Measurements from ENCODE around the gene CHD5.

Gene CHD5

DNA sequence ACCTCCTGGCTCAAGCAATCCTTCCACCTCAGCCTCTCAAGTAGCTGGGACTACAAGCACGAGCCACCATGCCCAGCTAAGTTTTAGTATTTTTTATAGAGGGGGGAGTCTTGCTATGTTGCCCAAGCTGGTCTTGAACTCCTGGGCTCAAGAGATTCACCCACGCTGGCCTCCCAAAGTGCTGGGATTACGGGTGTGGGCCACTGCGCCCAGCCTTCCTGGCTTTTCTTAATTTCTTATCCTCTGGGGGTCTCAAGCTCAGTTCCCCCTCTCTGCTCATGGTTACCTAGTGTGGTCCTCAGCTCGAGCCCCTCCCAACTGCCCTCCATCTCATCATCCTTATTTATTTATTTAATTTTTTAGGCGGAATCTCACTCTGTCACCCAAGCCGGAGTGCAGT lies 22.1 kb upstream of the CHD5 start:
- DNase-seq (ENCODE audit: low read depth in 2 of 2) = no peak

DNA sequence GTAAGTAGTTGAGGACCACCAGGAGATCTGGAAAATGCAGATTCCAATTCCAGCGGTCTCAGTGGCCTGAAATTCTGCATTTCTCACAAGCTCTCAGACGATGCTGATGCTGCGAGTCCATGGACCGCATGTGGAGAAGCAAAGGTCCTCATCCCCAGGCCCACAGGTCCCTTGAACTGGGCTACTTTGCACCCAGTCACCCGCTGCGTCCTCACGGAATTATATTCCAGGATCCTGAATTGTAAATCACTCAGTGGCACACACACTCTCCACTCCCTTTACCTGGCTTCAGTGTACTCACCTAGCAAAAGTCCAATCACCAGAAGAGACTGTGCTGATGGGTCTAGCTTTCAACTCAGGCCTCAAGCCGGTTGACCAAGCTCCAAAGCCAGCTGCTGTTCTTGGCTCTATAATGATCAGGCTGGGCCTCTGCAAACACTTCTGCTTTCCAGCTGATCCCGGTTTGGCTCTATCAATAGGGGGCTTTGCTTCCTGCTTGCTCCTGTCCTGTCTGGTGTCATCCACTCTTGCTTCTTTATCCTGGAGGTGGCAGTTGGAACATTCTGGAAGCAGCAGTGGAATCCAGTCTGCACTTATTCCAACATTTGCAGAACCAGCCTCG lies 20.2 kb upstream of the CHD5 start:
- DNase-seq (ENCODE audit: low read depth in 2 of 2) = no peak

DNA sequence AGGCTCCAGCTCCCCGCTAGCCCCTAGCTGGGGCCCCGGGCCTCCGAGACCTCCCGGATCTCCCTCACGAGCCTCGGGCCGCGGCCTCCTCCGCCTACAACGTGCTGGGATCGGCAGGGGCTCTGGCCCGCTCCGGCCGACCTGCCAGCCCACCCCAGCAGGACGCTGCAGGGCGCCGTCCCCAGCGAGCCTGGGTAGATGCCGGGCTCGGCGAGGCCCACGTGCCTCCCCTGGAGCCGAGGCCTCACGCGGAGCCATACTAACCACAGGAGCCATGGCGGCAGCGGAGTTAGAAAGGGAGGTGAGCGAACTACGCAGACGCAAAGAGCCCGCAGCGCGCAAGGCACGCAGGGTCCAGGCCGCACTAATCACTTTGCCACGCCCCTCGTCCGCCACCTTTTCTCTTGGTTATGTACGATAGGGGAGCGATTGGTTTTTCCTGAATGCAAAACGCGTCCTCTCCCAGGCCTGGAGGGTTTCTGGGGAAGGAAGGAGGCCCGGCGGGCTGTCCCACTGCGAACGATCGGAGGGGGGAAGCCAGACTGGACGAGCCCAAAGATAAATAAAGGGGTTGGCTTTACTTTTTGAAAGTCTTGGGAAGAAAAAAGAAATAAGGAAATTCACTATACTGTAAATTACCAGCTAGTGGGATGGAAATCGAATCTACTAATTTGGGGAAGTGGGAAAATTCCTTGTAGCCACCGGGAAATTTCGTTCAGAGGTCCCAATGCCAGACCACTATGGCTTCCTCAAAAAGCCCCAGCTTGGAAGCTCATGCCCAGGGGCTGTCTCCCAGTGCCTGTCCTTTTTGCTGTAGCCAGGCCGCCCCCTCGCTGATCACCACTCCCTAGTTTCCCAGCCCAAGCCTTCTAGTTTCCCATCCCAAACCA lies 19.4 kb upstream of the CHD5 start, which contains the start of gene RPL22:
RPL22 (minus strand) TSS at position 298 of the 890 bp plus-strand sequence; CDS start at position 276, 22 bp downstream.
- DNase-seq (ENCODE audit: low read depth in 2 of 2) = peak; percentile 94 to 95

- no peak for DNase-seq (ENCODE audit: low read depth in 2 of 2)
These were observed 18.7 kb upstream of the CHD5 start for GRCh38 chr1:6198646-6199297.

GRCh38 chr1:6197746-6198427 lies 17.8 kb upstream of the CHD5 start:
- no peak for DNase-seq (ENCODE audit: low read depth in 2 of 2)

DNA sequence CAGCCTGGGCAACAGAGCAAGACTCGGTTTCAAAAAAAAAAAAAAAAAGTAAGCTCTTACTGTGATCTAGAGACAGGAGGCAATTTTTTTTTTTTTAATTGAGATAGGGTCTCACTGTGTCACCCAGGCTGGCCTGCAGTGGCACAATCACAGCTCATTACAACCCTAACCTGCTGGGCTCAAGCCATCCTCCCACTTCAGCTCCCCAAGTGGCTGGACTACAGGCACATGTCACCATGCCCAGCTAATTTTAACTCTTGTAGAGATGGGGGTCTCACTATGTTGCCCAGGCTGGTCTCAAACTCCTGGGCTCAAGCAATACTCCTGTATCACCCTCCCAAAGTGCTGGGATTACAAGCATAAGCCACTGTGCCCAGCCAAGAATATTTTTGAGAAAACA lies 11.8 kb upstream of the CHD5 start:
- no peak for DNase-seq (ENCODE audit: low read depth in 2 of 2)

DNA sequence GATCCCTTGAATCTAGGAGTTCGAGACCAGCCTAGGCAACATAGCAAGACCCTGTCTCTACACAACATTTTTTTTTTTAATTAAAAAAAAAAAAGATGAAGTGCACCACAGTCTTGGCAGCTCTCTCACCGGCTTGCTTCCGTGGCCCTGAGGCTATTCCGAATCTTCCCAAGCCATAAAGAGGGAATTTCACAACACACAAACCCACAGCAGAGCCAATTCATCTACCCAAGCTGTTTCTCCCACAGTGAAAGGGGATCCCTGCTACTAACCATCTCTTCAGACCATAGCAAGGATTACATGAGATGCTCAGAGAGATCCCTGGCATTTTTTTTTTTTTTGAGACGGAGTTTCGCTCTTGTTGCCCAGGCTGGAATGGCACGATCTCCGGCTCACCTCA lies 8.3 kb upstream of the CHD5 start:
- DNase-seq (ENCODE audit: low read depth in 2 of 2) = no peak

- no peak for DNase-seq (ENCODE audit: low read depth in 2 of 2)
These were observed 5.7 kb upstream of the CHD5 start for GRCh38 chr1:6185635-6186382.

GRCh38 chr1:6185151-6185550 lies 5.0 kb upstream of the CHD5 start:
- no peak for DNase-seq (ENCODE audit: low read depth in 2 of 2)

DNA sequence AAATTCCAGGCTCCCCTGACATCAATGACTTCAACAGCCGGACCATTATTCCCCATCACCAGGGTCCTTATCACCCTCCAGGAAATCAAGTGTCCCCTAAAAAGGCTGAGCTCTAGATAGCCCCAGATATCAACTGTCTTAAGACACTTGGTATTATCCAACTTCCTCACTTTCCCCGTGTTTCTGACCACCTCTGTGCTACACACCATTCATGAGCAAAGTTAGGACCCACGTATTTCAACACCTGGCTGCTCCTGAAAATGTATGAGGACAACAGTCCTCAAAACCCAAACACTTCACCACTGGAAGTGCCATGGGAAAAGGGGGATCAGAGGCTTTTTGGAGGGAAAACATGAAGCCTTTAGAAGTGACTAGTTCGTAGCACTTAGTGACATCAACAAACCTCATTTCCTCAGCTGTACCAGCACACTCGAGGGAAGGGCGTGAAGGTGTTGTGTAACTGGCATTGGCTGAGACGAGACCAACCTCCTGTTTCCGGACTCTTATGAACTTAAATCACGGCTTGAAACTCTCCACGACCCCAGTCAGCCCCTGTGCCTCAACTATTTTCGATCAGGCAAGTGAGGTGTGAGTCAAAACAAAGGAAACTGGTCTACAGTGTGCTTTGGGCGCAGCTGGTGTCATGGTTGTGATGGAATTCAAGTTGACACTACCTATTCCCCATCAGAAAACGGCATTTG lies 4.1 kb upstream of the CHD5 start:
- no peak for DNase-seq (ENCODE audit: low read depth in 2 of 2)

DNA sequence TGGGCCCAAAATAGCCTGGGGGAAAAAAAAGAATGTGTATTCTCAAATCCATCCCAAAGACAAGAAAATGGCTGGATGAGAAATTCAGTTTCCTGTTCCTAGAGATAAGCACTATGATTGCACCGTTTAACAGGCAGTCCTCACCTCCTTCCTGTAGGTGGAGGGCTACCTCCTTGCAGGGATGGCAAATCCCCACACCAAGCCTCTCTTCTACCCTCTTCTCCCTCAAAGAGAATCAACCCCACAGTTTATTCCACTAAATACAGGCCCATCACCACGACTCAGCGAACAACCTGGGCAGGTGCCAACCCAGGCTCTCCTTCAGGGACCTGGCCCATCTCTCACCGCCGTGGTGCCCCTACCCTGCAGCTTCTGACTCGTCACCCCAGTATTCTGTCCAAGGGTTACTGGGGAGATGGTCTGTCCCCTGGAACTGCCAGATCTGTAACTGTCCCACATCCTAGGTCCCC lies 3.4 kb upstream of the CHD5 start:
- no peak for DNase-seq (ENCODE audit: low read depth in 2 of 2)

- no peak for DNase-seq (ENCODE audit: low read depth in 2 of 2)
These were observed 1.2 kb upstream of the CHD5 start for GRCh38 chr1:6181347-6181770.

- no peak for DNase-seq (ENCODE audit: low read depth in 2 of 2)
These were observed 688 bp upstream of the CHD5 start for GRCh38 chr1:6180707-6181311.

GRCh38 chr1:6179564-6180175 lies 451 bp downstream of the CHD5 start:
- no peak for DNase-seq (ENCODE audit: low read depth in 2 of 2)

- no peak for DNase-seq (ENCODE audit: low read depth in 2 of 2)
These were observed 1.2 kb downstream of the CHD5 start for GRCh38 chr1:6178751-6179563.

DNA sequence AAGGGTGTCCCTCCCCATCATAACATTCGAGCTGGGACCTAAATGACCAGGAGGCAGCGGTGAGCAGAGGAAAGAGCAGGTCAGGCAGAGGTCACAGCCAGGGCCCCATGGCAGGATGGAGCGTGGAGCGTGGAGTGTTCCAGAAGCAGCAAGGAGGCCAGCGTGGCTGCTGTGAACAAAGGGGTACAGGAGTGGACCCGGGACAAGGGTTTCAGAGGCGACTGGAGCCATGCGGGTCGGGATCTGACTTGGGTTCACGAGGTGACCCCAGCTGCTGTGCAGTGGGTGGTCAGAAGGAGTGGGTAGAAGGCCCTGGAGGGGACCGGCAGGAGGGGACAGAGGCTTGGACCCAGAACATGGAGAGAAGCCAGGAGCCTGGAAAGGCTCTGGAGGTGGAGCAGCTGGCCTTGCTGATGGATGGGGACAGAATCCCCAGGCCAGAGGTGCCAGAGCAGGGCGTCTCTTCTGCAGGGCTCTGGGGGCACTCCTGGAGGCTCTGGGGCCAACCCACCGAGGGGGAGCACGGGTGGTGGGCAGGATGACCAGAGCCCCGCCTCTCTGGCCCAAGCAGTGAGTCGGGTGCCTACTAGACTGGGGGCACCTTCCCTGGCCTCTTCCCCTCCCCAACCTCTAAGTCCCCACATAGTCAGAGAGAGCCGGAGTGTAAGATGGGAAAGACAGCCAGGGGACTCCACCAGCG lies 2.3 kb downstream of the CHD5 start:
- DNase-seq (ENCODE audit: low read depth in 2 of 2) = no peak

DNA sequence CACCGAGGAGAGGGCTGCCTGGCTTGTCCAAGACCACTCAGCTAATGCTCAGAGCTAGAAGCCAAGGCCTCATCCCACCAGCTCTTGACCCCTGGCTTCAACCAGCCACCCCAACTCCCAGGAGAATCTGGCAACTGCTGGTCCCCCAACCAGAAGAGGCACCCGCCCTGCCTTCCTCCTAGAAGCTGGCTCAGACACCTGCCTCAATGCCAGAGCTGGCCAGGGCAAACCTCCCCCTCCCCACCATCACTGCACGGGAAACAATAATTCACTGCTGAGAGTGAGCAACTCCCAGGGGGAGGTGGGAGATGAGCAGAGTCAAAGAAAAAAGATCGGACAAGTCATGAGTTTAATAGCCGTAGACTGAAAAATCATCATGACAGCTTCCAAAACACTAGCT lies 3.3 kb downstream of the CHD5 start:
- DNase-seq (ENCODE audit: low read depth in 2 of 2) = no peak

- DNase-seq (ENCODE audit: low read depth in 2 of 2) = no peak
These were observed 4.7 kb downstream of the CHD5 start for GRCh38 chr1:6175411-6175828.
